Esophagus squamous epithelium (tissue), 4 donors: ENCODE data around the gene SAXO2.

Experiments
- POLR2A ChIP-seq, 4 donors: fragments of 450-650 bp; IDR thresholded peaks; one replicate each; pipeline ENCODE4 v1.6.1; 2017; ENCODE audit warnings: antibody characterized with exemption in 4 of 4, mild to moderate bottlenecking in 4 of 4, moderate library complexity in 3 of 4
- TF ChIP-seq, protein P1 (sequence below), 6 experiments: fragments of 450-650 bp in 4 of 6; fragments of 200-600 bp in 2 of 6; sonication (generic) in 2 of 6; IDR thresholded peaks; one replicate each; pipeline ENCODE4 v1.5.1; 2016 to 2019; ENCODE audit warnings: antibody characterized with exemption in 6 of 6, mild to moderate bottlenecking in 4 of 6, moderate library complexity in 4 of 6

DNA sequence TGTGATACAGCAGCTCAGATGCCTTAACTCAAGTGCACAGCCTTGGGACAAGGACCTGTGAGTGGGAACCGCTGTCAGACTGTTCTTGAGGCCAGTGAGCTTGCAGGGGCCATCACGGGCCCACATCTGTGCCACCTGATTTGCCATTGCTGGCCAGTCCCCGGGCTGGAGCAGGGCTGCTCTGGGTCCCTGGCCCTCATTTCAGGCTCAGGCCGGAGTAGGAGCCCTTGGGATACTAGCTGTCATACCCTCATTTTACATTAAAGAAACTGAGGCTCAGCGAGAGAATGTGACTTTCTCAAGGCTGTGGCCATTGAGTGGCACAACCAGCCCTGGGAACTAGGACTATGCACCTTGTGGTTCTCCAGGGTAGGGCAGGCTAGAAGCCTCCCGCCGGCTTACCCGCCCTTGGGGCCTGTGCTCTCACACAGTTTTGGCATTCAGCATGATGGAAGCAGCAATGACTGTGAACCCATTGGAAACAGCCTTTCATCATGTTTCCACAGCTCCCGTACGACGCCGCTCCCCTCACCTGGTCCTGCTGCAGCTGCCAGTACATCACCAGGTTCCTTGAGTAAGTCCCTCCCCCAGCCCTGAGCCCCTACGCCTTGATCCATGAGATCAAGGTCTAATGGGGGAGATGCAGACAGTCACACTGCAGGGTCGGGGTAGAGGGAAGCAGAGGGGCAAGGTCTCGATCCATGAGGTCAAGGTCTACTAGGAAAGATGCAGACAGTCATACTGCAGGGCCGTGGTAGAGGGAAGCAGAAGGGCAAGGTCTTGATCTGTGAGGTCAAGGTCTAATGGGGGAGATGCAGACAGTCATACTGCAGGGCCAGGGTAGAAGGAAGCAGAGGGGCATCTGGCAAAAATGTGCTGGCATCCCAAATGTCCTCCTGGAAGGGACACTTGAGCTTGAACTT is 44.4 kb downstream of the SAXO2 start:
- no peak for TF ChIP-seq POLR2A (IDR thresholded peaks at IDR 0.05)
- TF ChIP-seq, protein P1, sequence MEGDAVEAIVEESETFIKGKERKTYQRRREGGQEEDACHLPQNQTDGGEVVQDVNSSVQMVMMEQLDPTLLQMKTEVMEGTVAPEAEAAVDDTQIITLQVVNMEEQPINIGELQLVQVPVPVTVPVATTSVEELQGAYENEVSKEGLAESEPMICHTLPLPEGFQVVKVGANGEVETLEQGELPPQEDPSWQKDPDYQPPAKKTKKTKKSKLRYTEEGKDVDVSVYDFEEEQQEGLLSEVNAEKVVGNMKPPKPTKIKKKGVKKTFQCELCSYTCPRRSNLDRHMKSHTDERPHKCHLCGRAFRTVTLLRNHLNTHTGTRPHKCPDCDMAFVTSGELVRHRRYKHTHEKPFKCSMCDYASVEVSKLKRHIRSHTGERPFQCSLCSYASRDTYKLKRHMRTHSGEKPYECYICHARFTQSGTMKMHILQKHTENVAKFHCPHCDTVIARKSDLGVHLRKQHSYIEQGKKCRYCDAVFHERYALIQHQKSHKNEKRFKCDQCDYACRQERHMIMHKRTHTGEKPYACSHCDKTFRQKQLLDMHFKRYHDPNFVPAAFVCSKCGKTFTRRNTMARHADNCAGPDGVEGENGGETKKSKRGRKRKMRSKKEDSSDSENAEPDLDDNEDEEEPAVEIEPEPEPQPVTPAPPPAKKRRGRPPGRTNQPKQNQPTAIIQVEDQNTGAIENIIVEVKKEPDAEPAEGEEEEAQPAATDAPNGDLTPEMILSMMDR (IDR thresholded peaks at IDR 0.05), result no peak
